ENCODE data around the gene ZBTB34. TPM values are rescaled to one million over a fixed set of nuclear protein-coding genes. Genes with fewer than 3 reads are reported as not detected.

ZBTB34 gene
- total RNA-seq, 1 donor from 2014 or later: 73.8 TPM

DNA sequence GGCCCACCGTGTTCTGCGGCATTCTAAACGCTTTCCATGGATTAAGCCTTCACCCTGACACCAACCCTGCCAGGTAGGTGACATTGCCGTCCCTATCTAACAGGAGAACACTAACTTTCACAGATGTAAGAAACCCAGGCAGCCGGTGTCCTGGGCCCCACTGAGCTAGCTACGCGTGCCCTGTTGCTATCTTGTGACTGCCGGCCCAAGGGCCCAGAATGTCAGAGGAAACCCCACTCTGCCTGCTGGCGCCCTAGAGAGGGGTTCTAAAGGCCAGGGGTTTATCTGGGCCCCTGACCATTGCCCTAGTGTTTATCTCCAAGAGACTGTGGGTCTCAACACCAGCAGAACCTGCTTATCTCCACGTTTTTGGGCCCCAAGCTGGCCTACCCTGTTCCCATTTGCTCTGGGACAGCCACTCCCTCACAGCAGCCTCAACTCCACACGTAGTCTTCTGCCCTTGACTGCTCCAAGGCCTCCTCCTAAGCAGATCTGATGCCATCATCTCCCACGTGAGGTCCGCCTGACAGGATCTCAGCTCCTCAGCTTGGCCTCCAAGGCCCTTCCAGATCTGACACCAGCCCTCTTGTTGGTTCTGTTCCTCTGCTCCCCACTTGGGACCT lies 18.1 kb upstream of the ZBTB34 start:
- no peak for FAIRE-seq
- DNase-seq (ENCODE audit: low spot score in 2 of 2): no peak

DNA sequence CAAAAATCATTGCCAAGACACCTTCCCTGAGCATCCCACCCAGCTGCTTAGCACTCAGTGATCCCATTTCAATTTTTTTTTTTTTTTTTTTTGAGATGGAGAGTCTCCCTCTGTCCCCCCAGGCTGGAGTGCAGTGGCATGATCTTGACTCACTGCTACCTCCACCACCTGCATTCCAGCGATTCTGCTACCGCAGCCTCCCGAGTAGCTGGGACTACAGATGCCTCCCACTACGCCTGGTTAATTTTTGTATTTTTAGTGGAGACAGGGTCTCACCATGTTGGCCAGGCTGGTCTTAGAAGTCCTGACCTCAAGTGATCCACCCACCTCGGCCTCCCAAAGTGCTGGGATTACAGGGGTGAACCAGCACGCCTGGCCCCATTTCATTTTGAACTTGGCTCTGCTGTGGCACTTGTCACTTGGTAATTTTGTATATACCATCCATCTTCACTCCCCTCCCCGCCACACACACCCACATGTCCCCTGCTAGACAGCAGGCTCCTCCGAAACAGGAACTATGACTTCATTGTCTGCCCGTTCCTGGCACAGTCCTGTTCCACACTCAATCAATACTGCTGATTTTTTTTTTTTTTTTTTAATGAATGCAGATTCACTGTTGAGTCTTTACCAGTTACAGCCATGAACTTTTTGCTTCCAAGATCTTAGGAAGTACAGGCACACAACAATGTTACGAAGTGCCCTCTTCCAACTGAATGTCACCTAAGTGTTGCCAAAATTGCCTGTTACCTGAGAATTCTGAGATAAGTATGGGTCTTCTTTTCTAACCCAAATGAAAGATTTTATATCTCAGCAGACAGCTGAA lies 17.3 kb upstream of the ZBTB34 start:
- DNase-seq (ENCODE audit: low spot score in 2 of 2) (peak in 1 of 2 donors; percentile 47), FAIRE-seq (no peak)

DNA sequence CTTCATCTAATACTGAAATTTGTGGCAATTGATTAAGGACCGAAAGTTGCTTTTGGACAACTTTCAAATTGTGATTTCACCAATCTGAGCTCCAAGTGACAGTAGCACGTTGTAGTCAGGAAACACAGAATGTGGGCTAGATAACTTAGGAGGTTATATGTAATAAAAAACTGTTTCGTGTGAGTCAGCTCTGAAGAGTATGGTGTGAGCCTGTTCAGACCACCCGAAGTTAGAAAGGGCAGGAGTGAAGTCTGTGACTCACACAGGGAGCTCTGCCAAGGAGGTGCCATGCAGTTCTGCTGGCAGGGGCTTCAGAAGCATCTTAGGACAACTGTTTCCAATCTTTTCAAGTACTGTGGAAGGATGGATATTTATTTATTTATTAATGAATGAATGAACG lies 16.4 kb upstream of the ZBTB34 start:
- DNase-seq (ENCODE audit: low spot score in 2 of 2): peak in 1 of 2 donors; percentile 46
- no peak for FAIRE-seq

DNA sequence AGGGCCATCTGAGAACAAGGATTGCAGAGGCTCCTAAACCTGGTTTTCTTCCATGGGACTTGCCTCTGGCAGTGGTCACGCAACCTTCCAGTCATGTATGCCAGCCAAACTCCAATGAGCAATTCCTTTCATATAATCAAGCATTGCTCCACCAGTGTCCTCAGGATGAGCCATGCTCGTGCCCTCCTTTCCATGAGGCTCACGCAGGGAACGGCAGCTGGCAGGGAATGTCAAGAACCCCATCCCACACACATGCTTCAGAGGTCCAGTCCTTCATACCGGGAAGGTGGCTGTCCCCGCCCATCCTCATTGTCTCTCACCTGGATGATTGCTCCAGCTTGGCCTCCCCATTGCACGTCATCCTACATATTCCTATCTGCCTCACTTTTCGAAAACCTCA lies 13.4 kb upstream of the ZBTB34 start:
- DNase-seq (ENCODE audit: low spot score in 2 of 2) (no peak), FAIRE-seq (no peak)

- no peak for FAIRE-seq
- DNase-seq (ENCODE audit: low spot score in 2 of 2): no peak
Measured at GRCh38 chr9:126849591-126850225, 10.7 kb upstream of the ZBTB34 start.

- DNase-seq (ENCODE audit: low spot score in 2 of 2) (no peak), FAIRE-seq (no peak)
Measured at GRCh38 chr9:126851286-126851880, 9.1 kb upstream of the ZBTB34 start.

DNA sequence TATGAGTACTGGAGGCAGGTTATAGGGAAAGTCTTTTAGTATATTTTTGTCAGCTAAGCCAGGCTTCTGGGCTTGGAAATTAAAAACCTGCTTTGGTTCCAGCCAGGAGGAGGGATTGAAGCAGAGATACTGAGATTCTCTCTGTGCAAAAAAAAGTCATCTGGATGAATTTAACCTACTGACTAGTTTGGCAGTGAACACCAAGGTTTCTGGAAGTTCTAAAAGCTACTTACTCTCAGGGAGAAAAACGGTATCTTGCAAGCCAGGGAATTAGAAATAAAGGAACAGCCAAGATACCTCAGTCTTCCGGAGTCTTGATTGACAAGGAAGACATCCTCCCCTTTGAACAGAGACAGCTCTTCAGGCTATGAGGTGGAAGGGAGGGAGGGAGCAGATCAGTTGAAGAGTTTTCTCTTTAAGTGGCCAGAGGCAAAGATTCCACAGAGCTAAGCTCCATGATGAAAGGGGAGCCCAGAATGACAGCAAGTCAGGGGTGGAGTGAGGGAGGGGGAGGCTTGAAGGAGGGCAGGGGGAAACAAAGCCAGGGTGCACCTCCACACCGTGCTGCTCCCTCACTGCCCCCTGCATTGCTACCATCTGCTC lies 8.3 kb upstream of the ZBTB34 start:
- DNase-seq (ENCODE audit: low spot score in 2 of 2) (no peak), FAIRE-seq (no peak)

GRCh38 chr9:126853667-126854066 lies 6.8 kb upstream of the ZBTB34 start:
- FAIRE-seq: no peak
- no peak for DNase-seq (ENCODE audit: low spot score in 2 of 2)

- DNase-seq (ENCODE audit: low spot score in 2 of 2) (no peak), FAIRE-seq (no peak)
Measured at GRCh38 chr9:126854734-126855133, 5.7 kb upstream of the ZBTB34 start.

- FAIRE-seq (no peak), DNase-seq (ENCODE audit: low spot score in 2 of 2) (no peak)
Measured at GRCh38 chr9:126856326-126856877, 4.0 kb upstream of the ZBTB34 start.

GRCh38 chr9:126857261-126857960 lies 3.0 kb upstream of the ZBTB34 start:
- FAIRE-seq: no peak
- no peak for DNase-seq (ENCODE audit: low spot score in 2 of 2)

DNA sequence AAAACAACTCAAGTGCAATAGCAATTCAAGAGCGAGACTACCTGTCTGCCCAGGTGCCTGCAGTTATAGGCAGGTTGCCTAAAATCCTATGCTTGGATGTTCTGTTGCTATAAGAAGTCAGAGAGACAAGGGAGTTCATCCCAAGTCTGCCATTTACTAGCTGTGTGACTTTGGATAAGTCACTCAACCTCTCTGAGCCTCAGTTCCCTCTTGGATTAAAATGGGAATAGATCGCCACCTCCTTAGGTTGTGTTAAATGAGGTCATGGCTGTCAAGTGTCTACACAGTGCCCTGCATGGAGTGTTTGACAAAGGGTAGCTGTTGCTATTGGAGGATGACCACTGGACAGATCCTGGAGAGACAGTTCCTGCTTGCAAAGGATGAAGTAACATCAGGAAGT lies 1.3 kb upstream of the ZBTB34 start:
- FAIRE-seq (no peak), DNase-seq (ENCODE audit: low spot score in 2 of 2) (no peak)

- FAIRE-seq (no peak), DNase-seq (ENCODE audit: low spot score in 2 of 2) (no peak)
Measured at GRCh38 chr9:126860757-126861466, 473 bp downstream of the ZBTB34 start.

DNA sequence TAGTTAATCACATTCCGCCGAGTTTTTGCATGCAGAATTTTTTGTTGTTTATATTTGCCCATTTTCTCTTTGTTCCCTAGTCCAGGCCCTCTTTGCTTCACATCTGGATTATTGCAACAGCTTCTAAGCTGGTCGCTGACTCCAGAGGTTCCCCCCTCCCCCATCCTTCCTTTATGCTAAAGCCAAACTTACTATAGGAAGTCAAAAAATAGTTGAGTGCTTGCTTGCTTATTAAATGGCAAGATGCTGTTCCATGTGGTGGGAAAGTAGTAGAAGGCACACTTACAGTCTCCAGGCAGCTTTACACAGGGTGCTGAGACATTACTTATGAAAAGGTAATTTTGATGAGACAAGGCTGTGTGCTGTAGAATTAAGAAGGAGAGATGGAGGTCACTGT lies 1.3 kb downstream of the ZBTB34 start:
- no peak for FAIRE-seq
- DNase-seq (ENCODE audit: low spot score in 2 of 2): no peak

GRCh38 chr9:126862104-126862761 lies 1.8 kb downstream of the ZBTB34 start:
- FAIRE-seq: no peak
- no peak for DNase-seq (ENCODE audit: low spot score in 2 of 2)

- DNase-seq (ENCODE audit: low spot score in 2 of 2) (no peak), FAIRE-seq (no peak)
Measured at GRCh38 chr9:126864771-126865170, 4.3 kb downstream of the ZBTB34 start.

GRCh38 chr9:126869368-126869767 lies 8.9 kb downstream of the ZBTB34 start:
- no peak for DNase-seq (ENCODE audit: low spot score in 2 of 2)
- FAIRE-seq: no peak

GRCh38 chr9:126872516-126872915 lies 12.1 kb downstream of the ZBTB34 start:
- DNase-seq (ENCODE audit: low spot score in 2 of 2) (no peak), FAIRE-seq (no peak)
